ENCODE measurements around the gene CUX1. TPM values are rescaled to one million over a fixed set of nuclear protein-coding genes. Genes with fewer than 3 reads are reported as not detected.

Gene CUX1
- total RNA-seq, 2 experiments from 2014 or later, result 30.7 to 31.2 TPM

DNA sequence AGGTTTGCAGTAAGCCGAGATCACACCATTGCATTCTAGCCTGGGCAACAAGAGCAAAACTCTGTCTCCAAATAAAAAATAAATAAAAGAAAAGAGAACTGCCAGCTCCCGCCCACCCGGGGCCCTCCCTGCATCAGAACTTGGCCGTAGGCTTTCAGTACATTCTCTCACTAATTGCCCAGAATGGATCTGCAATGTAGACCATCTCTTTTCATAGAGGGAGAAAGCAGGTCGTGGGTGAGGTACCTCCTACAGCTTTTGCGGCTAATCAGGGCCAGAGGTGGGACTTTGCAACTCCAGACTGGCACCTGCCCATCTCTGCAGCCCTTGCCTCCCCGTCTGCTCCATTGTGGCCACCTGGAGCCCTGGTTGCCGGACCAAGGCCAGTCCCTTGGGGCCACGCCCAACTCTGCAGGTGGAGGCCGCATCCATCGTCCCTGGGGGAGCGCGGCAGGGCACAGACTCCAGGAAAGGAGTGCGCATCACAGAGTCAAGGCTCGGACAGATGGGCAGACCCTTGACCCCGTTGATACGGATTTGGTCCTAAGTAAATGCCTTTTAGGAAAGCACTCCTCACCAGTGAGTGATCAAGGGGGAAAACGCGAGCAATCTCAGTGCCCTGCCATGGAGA is 290.2 kb downstream of the CUX1 start:
- Mint-ChIP-seq H3K27me3 (ENCODE audit: low read depth) (no peaks in the 10 kb centered on the region), H3K4me3 (no peak overlapping the region), H3K27ac (no peak overlapping the region), H3K36me3 (ENCODE audit: low read depth) (peaks cover 9% of the 10 kb centered on the region), H3K4me1 (ENCODE audit: low read depth) (no peaks in the 10 kb centered on the region), H3K9me3 (ENCODE audit: insufficient read depth) (no peaks in the 10 kb centered on the region)
- DNase-seq (no peak), ATAC-seq (no peak)
- POLR2A ChIA-PET, result no interaction called here
- CTCF ChIA-PET, result no interaction called here

DNA sequence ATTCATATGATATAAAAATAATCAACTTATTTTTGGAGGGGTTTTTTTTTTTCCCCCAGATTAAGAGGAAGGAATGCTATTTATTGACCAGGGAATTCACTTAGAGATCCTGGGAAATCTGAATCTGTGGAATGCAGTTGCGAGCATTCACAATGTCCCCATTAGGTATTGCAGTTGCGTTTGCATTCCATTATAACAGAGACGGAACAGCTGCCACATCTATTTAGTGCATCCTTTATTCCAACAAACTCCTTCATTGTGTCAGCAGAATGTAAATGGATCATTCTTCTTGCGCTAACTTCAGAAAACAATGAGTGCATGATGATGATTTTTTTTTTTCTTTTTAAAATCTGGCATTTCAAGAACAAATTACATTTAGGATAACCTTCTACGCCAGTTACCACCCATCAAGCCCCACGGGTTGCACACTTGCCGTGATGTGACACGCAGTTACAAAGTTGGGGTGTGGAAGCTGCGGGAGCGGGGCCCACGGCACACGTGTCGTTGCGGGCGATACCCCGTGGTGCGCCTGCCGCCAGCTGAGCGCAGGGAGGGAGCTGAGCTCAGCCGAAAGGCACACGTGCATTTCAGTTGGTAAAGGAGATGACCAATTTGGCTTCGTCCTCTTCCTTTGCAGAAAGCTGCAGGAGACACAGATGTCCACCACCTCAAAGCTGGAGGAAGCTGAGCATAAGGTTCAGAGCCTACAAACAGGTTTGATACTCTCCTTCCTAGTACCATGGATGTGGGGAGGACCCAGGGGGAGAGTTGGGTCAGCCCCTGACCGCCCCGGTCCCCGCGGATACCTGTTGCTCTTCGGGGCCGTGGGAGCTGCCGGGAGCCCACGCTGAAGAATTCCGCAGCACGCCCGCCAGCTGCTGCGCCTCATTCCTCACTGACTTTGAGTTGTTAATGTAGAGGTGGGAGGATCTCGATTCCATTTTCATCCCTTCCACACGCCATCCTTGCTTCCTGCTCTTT is 293.9 kb downstream of the CUX1 start:
- H3K36me3 Mint-ChIP-seq (ENCODE audit: low read depth), result peaks cover 6% of the 10 kb centered on the region
- no peaks in the 10 kb centered on the region for H3K27me3 Mint-ChIP-seq (ENCODE audit: low read depth)
- DNase-seq, result no peak
- no peaks in the 10 kb centered on the region for H3K4me1 Mint-ChIP-seq (ENCODE audit: low read depth)
- ATAC-seq, result no peak
- H3K27ac Mint-ChIP-seq, result no peak overlapping the region
- ChIA-PET CTCF (no interaction called here), POLR2A (no interaction called here)
- H3K9me3 Mint-ChIP-seq (ENCODE audit: insufficient read depth), result no peaks in the 10 kb centered on the region
- H3K4me3 Mint-ChIP-seq, result no peak overlapping the region

DNA sequence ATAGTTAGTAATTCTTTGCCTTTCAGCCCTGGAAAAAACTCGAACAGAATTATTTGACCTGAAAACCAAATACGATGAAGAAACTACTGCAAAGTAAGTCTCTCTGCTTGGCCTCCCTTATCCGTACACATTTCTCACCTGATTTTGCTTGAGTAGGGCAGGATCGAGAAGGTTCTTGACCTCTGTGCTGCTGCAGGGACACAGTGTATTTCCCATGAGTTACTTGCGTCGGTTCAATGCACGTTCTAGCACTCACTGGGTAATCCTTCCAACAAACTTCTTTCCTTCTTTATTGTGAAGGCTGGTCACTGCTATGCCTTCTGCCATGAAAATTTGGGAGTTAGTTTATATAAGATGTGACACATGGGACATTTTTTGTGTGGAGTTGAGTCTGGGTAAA is 297.8 kb downstream of the CUX1 start:
- Mint-ChIP-seq H3K4me1 (ENCODE audit: low read depth) (no peaks in the 10 kb centered on the region), H3K27me3 (ENCODE audit: low read depth) (no peaks in the 10 kb centered on the region), H3K4me3 (no peak overlapping the region), H3K36me3 (ENCODE audit: low read depth) (peaks cover 4% of the 10 kb centered on the region), H3K27ac (no peak overlapping the region), H3K9me3 (ENCODE audit: insufficient read depth) (no peaks in the 10 kb centered on the region)
- ChIA-PET CTCF (no interaction called here), POLR2A (no interaction called here)
- ATAC-seq, result no peak
- no peak for DNase-seq

DNA sequence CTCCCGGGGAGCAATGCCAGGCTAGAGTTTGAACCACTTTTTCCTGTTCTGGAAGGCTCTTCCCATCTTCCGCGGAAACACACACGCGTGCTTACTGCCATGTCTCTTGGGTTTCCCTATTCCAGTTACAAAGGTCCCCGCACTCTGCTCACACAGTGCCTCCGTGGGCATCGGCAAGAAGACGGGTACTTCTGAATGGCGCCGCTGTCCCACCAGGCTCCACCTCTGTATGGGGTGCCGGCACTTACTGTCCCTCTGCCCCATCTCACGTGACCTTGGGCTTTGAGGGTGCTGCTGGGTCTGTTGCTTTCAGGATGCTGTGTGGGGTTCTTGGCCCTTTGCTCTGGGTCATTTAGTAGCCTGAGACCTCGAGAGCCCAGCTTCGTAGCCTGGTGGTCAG is 298.5 kb downstream of the CUX1 start:
- Mint-ChIP-seq H3K36me3 (ENCODE audit: low read depth) (peaks cover 4% of the 10 kb centered on the region), H3K27me3 (ENCODE audit: low read depth) (no peaks in the 10 kb centered on the region), H3K4me3 (no peak overlapping the region), H3K9me3 (ENCODE audit: insufficient read depth) (no peaks in the 10 kb centered on the region), H3K4me1 (ENCODE audit: low read depth) (no peaks in the 10 kb centered on the region), H3K27ac (no peak overlapping the region)
- POLR2A ChIA-PET, result no interaction called here
- no peak for ATAC-seq
- no peak for DNase-seq
- CTCF ChIA-PET, result no interaction called here

DNA sequence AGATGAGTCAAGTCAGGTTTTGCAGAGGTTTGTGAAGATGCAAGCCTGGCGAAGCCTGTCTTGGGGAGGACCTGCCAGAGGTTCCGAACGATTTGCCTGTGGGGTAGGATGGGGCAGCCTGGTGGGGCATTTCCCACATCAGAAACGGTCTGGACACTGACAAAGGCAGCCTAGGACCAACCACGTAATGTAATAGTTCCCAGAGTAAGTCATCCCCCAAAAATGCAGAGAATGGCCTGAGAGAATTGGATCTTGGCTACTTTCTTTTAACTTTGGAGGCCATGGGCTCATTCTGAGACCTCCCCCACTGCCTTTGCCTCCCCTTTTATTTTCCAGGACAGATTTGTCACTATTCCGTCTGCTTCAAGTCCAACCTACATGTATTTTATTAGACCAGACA is 300.3 kb downstream of the CUX1 start:
- Mint-ChIP-seq H3K27ac (no peak overlapping the region), H3K27me3 (ENCODE audit: low read depth) (no peaks in the 10 kb centered on the region), H3K4me3 (no peak overlapping the region), H3K36me3 (ENCODE audit: low read depth) (peaks cover 4% of the 10 kb centered on the region), H3K9me3 (ENCODE audit: insufficient read depth) (no peaks in the 10 kb centered on the region), H3K4me1 (ENCODE audit: low read depth) (peaks cover 13% of the 10 kb centered on the region)
- ChIA-PET CTCF (no interaction called here), POLR2A (no interaction called here)
- DNase-seq, result no peak
- no peak for ATAC-seq

DNA sequence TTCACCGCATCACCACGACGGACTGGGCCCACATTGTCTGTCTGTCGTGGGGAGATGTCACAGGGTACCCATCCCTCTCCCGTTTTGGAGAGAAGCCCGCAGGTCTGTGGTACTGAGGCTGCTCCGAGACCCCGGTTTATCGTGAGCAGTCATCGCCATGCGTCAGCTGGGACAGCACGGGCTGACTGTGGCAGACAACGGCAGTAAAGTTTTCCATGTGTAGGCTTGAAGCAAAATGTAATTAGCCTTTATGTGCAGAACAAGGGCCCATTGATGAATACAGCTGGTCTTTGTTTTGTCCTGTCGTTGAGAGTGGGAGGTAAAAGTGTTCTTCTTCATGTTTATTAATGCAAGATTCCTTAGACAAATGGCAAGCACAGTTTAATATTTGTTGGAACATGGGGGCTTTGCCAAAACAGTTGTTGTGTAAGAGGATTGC is 301.8 kb downstream of the CUX1 start:
- no peak overlapping the region for H3K4me3 Mint-ChIP-seq

DNA sequence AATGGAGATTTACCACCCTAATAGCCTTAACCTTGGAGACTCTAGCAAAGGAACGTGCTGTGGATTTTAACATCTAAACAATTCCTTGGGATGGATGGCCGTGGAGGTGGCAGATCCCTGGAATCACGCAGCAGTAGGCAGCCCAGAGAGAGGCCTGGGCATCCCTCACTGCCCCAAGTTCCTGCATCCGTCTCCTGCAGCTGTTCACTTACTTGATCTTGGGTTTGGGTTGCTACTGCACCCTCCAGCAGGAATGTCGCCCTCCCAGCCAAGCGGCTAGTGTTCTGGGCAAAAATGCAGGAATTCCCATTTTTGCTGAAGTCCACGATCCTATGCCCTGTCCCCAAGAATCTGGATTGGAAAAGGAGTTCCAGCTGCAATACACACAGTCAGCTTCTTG is 302.5 kb downstream of the CUX1 start:
- Mint-ChIP-seq H3K27me3 (ENCODE audit: low read depth) (no peaks in the 10 kb centered on the region), H3K36me3 (ENCODE audit: low read depth) (peaks cover 2% of the 10 kb centered on the region), H3K4me1 (ENCODE audit: low read depth) (peaks cover 13% of the 10 kb centered on the region), H3K4me3 (no peak overlapping the region), H3K9me3 (ENCODE audit: insufficient read depth) (no peaks in the 10 kb centered on the region), H3K27ac (no peak overlapping the region)
- no peak for ATAC-seq
- DNase-seq, result no peak
- ChIA-PET POLR2A (no interaction called here), CTCF (interaction anchor here (0.7 kb wide), 1 partner anchor 19 kb away, joined by 3 read pairs; no protein-coding TSS in a partner anchor)

More for the DNA sequence above, 301.8 kb downstream of the CUX1 start:
- DNase-seq, result no peak
- Mint-ChIP-seq H3K9me3 (ENCODE audit: insufficient read depth) (no peaks in the 10 kb centered on the region), H3K27ac (no peak overlapping the region), H3K27me3 (ENCODE audit: low read depth) (no peaks in the 10 kb centered on the region), H3K36me3 (ENCODE audit: low read depth) (peaks cover 2% of the 10 kb centered on the region), H3K4me1 (ENCODE audit: low read depth) (peaks cover 13% of the 10 kb centered on the region)
- no peak for ATAC-seq
- ChIA-PET CTCF (interaction anchor here (0.7 kb wide), 1 partner anchor 20 kb away, joined by 3 read pairs; no protein-coding TSS in a partner anchor), POLR2A (no interaction called here)

DNA sequence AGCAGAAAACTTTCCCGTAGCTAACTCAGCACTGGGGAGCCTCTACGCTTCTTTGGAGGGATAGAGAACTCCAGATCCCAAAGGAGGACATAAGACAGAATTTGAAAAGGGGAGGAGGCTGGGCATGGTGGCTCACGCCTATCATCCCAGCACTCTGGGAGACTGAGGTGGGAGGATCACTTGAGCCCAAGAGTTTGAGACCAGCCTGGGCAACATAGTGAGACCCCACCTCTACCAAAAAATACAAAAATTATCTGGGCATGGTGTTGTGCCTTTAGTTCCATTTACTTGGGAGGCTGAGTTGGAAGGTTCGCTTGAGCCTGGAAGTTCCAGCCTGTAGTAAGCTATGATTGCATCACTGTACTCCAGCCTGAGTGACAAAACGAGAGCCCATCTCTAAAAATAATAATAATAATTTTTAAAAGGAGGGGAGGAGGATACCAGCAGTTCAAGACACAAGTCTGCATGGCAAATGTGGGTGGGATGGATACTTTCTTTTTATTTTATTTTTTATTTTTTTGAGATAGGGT is 303.3 kb downstream of the CUX1 start:
- ATAC-seq (no peak), DNase-seq (no peak)
- Mint-ChIP-seq H3K4me1 (ENCODE audit: low read depth) (peaks cover 13% of the 10 kb centered on the region), H3K9me3 (ENCODE audit: insufficient read depth) (no peaks in the 10 kb centered on the region), H3K4me3 (no peak overlapping the region), H3K27ac (no peak overlapping the region), H3K27me3 (ENCODE audit: low read depth) (no peaks in the 10 kb centered on the region), H3K36me3 (ENCODE audit: low read depth) (no peaks in the 10 kb centered on the region)
- ChIA-PET POLR2A (no interaction called here), CTCF (no interaction called here)

DNA sequence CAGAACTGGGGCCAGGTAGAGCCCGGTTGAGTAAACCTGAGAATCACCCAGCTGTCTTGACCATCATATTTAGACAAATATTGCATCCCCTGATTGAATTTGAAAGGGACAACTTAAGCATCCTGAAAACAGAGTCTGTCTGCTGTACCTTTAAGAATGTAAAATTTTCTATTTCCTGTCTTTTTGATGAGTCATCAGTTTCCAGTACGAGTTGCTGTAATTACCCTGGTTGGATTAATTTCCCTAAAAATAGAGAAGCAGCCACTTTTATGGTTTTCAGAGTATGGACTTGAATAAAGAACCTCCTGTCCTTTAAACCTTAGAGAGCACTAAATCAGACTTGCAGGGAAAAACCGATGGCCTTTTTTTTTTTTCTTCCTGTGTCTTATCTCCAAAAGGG is 304.6 kb downstream of the CUX1 start:
- ChIA-PET POLR2A (no interaction called here), CTCF (no interaction called here)
- Mint-ChIP-seq H3K27ac (peak overlapping the region; percentile 76), H3K4me3 (no peak overlapping the region), H3K36me3 (ENCODE audit: low read depth) (no peaks in the 10 kb centered on the region), H3K9me3 (ENCODE audit: insufficient read depth) (no peaks in the 10 kb centered on the region), H3K4me1 (ENCODE audit: low read depth) (peaks cover 13% of the 10 kb centered on the region), H3K27me3 (ENCODE audit: low read depth) (no peaks in the 10 kb centered on the region)
- DNase-seq (no peak), ATAC-seq (no peak)

DNA sequence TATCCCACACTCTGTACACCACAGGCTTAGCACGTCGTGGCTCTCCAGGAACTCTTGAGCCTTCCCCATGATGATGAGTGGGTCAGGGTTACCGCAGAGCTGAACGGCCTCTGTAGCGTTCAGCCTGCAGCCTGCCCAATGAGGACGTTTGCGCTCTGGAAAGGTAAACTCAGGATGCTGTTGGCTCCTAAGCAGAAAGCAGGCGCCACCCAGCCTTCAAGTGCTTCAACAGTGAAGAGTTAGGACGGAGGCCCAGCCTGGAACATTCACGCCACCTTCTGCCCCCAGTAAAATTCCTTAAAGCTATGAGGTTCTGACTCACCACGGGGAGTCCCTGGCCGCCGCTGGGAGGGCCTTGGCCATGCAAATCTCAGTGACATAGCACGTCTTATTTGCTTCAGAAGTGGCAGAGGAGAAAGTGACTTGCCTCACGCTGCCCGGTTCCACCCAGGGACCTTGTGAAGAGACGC is 307.7 kb downstream of the CUX1 start:
- ChIA-PET CTCF (no interaction called here), POLR2A (no interaction called here)
- DNase-seq (no peak), ATAC-seq (no peak)
- no peak overlapping the region for H3K27ac Mint-ChIP-seq
- no peaks in the 10 kb centered on the region for H3K36me3 Mint-ChIP-seq (ENCODE audit: low read depth)
- H3K27me3 Mint-ChIP-seq (ENCODE audit: low read depth), result no peaks in the 10 kb centered on the region
- H3K9me3 Mint-ChIP-seq (ENCODE audit: insufficient read depth), result no peaks in the 10 kb centered on the region
- peaks cover 13% of the 10 kb centered on the region for H3K4me1 Mint-ChIP-seq (ENCODE audit: low read depth)
- H3K4me3 Mint-ChIP-seq, result no peak overlapping the region

DNA sequence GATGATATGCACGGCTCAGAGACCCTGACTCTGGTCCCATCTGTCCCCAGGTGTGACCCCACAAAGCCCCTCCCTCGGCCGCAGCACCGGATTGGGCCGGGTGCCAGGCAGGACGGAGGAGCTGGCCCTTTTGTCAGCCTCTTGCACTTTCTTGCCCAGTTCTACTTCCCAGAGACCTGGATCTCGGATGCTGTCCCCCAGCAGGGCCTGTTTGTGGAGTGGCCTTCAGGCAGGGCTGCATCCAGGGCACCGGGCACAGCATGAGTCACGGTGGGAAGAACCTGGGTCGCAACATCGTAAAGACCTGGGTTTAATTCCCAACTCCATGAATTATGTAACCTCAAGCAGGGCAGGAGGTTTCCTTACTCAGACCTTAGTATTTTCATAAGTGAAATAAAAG is 310.9 kb downstream of the CUX1 start:
- ChIA-PET CTCF (no interaction called here), POLR2A (no interaction called here)
- no peak for DNase-seq
- no peak for ATAC-seq
- no peaks in the 10 kb centered on the region for H3K9me3 Mint-ChIP-seq (ENCODE audit: insufficient read depth)
- H3K27ac Mint-ChIP-seq, result no peak overlapping the region
- no peaks in the 10 kb centered on the region for H3K27me3 Mint-ChIP-seq (ENCODE audit: low read depth)
- no peaks in the 10 kb centered on the region for H3K4me1 Mint-ChIP-seq (ENCODE audit: low read depth)
- H3K4me3 Mint-ChIP-seq, result no peak overlapping the region
- H3K36me3 Mint-ChIP-seq (ENCODE audit: low read depth), result no peaks in the 10 kb centered on the region

DNA sequence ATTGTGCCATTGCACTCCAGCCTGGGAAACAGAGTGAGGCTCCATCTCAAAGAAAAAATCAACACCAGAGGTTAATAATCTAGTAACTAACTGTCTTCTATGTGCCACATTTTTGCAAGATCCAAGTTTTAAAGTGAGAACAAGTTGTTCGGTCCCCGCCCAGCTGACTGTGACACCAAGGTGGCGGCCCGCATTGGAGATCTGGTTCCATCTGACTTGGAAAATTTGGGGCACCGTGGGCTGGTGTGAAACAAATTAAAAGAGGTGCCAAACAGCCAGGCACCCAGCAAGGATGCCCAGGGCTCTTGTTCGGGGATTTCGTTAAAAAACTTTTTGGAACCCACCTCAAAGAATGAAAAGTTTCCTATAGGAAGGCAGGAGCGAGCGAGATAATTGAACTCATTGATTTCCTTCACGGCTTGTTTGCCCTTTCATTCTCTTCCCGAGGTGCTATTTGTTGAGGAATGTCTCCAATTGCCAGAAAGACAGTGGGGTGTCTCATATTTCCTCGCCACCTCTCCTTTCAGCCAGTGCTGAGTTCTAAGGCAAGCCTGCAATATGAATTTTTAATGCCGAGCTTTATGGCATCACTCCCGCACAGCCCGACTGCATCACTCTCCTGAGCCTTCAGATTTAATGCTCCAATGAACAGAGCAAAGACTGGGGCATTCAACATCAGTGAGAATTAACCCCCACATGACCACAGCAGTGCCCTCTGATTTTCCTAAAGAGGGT is 312.4 kb downstream of the CUX1 start:
- DNase-seq (no peak), ATAC-seq (no peak)
- POLR2A ChIA-PET, result no interaction called here
- no peaks in the 10 kb centered on the region for H3K4me1 Mint-ChIP-seq (ENCODE audit: low read depth)
- no peaks in the 10 kb centered on the region for H3K27me3 Mint-ChIP-seq (ENCODE audit: low read depth)
- no peaks in the 10 kb centered on the region for H3K36me3 Mint-ChIP-seq (ENCODE audit: low read depth)
- no peak overlapping the region for H3K27ac Mint-ChIP-seq
- CTCF ChIA-PET, result no interaction called here
- no peaks in the 10 kb centered on the region for H3K9me3 Mint-ChIP-seq (ENCODE audit: insufficient read depth)
- H3K4me3 Mint-ChIP-seq, result no peak overlapping the region

Measured in activated CD8-positive, alpha-beta T cell treated with anti-CD3 and anti-CD28 coated beads, Interleukin-2, amount 10 ng/mL, durations not matched to agents 7 days and 5 days (primary cell).